ENCODE results near the gene SLMAP. TPM values are rescaled to one million over a fixed set of nuclear protein-coding genes. Genes with fewer than 3 reads are reported as not detected.

Gene SLMAP
- total RNA-seq, 4 donors from 2014 or later: 49.4 to 89.1 (median 61.3) TPM

DNA sequence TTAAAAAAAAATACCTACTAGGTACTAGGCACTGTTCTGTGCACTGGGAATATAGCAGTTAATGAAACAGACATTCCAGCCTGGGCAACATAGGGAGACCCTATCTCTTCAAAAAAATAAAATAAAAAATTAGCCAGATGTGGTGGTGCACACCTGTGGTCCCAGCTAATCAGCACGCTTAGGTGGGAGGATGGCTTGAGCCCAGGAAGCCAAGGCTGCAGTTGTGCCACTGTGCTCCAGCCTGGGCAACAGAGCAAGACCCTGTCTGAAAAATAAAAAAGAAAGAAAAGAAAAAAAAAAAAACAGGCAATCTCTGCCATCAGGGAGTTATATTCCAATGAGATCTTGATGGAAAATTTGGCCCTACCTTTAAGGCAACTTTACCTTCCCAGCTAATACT is 137.0 kb downstream of the SLMAP start:
- 97% methylated on average over 1 of the region's 1 CpG for WGBS
- DNase-seq (ENCODE audit: low spot score in 2 of 2): no peak
- Histone ChIP-seq H3K4me3 (no peak overlapping the region), H3K36me3 (peaks cover 7% of the 10 kb centered on the region), H3K4me1 (no peaks in the 10 kb centered on the region), H3K27ac (no peak overlapping the region), H3K27me3 (no peaks in the 10 kb centered on the region), H3K9me3 (no peaks in the 10 kb centered on the region)
- TF ChIP-seq EP300 (IDR thresholded peaks at IDR 0.05) (no peak), POLR2A (IDR thresholded peaks at IDR 0.05) (no peak), POLR2AphosphoS5 (IDR thresholded peaks at IDR 0.05) (no peak)
- TF ChIP-seq, protein P1, sequence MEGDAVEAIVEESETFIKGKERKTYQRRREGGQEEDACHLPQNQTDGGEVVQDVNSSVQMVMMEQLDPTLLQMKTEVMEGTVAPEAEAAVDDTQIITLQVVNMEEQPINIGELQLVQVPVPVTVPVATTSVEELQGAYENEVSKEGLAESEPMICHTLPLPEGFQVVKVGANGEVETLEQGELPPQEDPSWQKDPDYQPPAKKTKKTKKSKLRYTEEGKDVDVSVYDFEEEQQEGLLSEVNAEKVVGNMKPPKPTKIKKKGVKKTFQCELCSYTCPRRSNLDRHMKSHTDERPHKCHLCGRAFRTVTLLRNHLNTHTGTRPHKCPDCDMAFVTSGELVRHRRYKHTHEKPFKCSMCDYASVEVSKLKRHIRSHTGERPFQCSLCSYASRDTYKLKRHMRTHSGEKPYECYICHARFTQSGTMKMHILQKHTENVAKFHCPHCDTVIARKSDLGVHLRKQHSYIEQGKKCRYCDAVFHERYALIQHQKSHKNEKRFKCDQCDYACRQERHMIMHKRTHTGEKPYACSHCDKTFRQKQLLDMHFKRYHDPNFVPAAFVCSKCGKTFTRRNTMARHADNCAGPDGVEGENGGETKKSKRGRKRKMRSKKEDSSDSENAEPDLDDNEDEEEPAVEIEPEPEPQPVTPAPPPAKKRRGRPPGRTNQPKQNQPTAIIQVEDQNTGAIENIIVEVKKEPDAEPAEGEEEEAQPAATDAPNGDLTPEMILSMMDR (IDR thresholded peaks at IDR 0.05): no peak

DNA sequence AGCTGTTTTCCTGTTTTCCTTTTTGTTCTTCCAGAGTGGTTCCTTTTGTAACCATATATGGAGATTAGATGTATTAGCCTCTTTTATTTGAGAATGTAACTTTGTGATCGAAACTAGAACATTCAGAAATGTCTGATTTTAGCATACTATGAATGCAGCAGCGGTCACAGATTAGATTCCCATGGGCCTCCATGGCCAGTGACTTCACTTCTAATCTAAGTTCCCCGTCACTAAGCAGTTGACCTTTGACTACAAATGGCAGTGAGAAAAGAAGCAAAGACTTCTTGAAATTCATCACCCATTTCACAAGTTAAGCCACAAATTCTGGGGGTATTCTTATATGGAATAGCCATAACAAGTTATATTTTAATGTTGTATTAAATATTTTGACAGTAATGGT is 137.6 kb downstream of the SLMAP start:
- WGBS: 93% methylated on average over 3 of the region's 3 CpGs
- Histone ChIP-seq H3K27ac (no peak overlapping the region), H3K36me3 (peaks cover 7% of the 10 kb centered on the region), H3K27me3 (no peaks in the 10 kb centered on the region), H3K9me3 (no peaks in the 10 kb centered on the region), H3K4me3 (no peak overlapping the region), H3K4me1 (no peaks in the 10 kb centered on the region)
- no peak for DNase-seq (ENCODE audit: low spot score in 2 of 2)
- TF ChIP-seq POLR2A (IDR thresholded peaks at IDR 0.05): no peak
- TF ChIP-seq, protein P1 (IDR thresholded peaks at IDR 0.05): no peak

- no peaks in the 10 kb centered on the region for H3K9me3 ChIP-seq
- WGBS: 58% methylated on average over 4 of the region's 4 CpGs
- no peak for DNase-seq (ENCODE audit: low spot score in 2 of 2)
- no peak for TF ChIP-seq POLR2AphosphoS5 (IDR thresholded peaks at IDR 0.05)
- no peak for TF ChIP-seq POLR2A (IDR thresholded peaks at IDR 0.05)
- TF ChIP-seq, protein P1 (IDR thresholded peaks at IDR 0.05): no peak
- TF ChIP-seq EP300 (IDR thresholded peaks at IDR 0.05): no peak
- no peaks in the 10 kb centered on the region for H3K27me3 ChIP-seq
- H3K4me3 ChIP-seq: no peak overlapping the region
- no peak overlapping the region for H3K27ac ChIP-seq
- H3K4me1 ChIP-seq: no peaks in the 10 kb centered on the region
- peaks cover 7% of the 10 kb centered on the region for H3K36me3 ChIP-seq
Measured at GRCh38 chr3:57896031-57896430, 139.9 kb downstream of the SLMAP start.

DNA sequence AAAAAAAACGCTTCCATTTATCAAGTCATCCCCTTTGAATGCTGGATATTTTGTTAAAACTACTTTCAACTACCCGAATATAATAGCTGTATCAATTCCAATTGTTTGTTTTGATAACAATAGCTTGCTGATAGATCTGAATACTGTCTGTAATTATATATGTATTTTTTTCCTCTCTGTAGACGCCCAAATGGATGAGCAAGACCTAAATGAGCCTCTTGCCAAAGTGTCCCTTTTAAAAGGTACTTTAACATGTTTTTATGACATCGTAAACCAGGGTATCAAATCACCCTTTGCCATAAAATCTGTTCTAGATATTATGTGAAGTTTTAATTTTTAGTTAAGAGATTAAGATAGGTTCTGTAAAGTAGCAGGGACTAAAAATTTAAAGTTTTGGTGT is 140.6 kb downstream of the SLMAP start:
- DNase-seq (ENCODE audit: low spot score in 2 of 2): no peak
- TF ChIP-seq EP300 (IDR thresholded peaks at IDR 0.05) (no peak), POLR2AphosphoS5 (IDR thresholded peaks at IDR 0.05) (no peak), POLR2A (IDR thresholded peaks at IDR 0.05) (no peak)
- TF ChIP-seq, protein P1 (IDR thresholded peaks at IDR 0.05): no peak
- Histone ChIP-seq H3K27me3 (no peaks in the 10 kb centered on the region), H3K36me3 (peaks cover 7% of the 10 kb centered on the region), H3K4me3 (no peak overlapping the region), H3K27ac (no peak overlapping the region), H3K4me1 (no peaks in the 10 kb centered on the region), H3K9me3 (no peaks in the 10 kb centered on the region)
- 70% methylated on average over 4 of the region's 4 CpGs for WGBS

DNA sequence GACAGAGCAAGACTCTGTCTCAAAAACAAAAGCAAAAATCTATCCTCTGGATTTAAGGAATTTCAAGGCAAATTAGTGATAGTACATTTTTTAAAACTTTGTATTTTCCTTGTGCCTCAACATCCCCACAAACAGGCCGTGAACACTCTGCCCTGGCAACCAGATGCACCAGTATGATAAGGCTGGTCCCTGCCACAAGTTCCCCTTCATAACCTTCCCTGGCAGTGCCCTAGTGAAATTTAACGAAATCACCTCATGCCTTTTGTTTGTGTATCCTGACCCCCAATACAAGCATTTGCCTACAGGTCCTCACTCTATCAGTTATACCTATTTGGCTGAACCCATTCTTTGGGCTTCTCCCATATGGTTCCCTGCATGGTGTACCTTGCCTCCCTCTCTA is 144.7 kb downstream of the SLMAP start:
- Histone ChIP-seq H3K36me3 (peaks cover 7% of the 10 kb centered on the region), H3K27ac (no peak overlapping the region), H3K4me1 (no peaks in the 10 kb centered on the region), H3K27me3 (no peaks in the 10 kb centered on the region), H3K4me3 (no peak overlapping the region), H3K9me3 (no peaks in the 10 kb centered on the region)
- no peak for DNase-seq (ENCODE audit: low spot score in 2 of 2)
- 87% methylated on average over 2 of the region's 2 CpGs for WGBS
- TF ChIP-seq EP300 (IDR thresholded peaks at IDR 0.05) (no peak), POLR2AphosphoS5 (IDR thresholded peaks at IDR 0.05) (no peak), POLR2A (IDR thresholded peaks at IDR 0.05) (no peak)
- TF ChIP-seq, protein P1 (IDR thresholded peaks at IDR 0.05): no peak

Data from suprapubic skin (tissue), 4 donors.